A549 (cell line): ENCODE measurements around the gene SLC6A7.

Experiments used
- RFX5 ChIP-seq: fragments of 450-650 bp; IDR thresholded peaks from 2 replicates; pipeline ENCODE4 v1.7.1; 2014; ENCODE audit warnings: antibody characterized with exemption, mild to moderate bottlenecking, moderate library complexity
- SREBF2 ChIP-seq: fragments of 450-650 bp; IDR thresholded peaks from 2 replicates; pipeline ENCODE4 v1.6.1; 2014; ENCODE audit warnings: mild to moderate bottlenecking, moderate library complexity
- TF ChIP-seq, protein P1 (sequence below): fragments of >200 bp; sonication (Bioruptor Twin); formaldehyde crosslinking; IDR thresholded peaks from 3 replicates; pipeline ENCODE4 v1.5.1; 2016

DNA sequence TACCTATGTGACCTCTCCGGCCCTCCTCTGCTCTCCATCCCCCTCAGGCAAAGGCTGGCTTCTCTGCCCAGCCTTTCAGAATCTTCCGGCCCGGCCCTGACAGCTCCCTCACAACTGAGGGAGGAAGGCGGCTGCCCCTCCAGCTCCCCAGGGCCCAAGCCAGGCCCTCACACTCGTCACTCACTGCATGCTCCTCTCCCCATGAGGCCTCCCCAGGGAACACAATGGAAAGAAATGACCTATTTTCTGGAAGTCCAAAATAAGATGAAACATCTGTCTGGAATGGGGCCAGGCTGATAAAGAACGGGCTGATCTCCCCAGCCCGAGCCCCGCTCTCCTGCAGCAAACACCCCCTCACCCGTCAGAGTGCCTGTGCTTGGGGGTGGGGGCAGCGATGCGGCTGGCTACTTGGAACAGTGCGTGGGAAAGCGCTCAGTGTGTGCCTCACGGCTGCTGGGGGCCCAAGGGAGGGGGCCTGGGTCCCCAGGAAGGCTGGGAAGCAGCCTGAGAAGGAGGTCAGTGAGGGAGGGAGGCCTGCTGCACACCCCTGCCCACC is 45.5 kb upstream of the SLC6A7 start:
- TF ChIP-seq, protein P1, sequence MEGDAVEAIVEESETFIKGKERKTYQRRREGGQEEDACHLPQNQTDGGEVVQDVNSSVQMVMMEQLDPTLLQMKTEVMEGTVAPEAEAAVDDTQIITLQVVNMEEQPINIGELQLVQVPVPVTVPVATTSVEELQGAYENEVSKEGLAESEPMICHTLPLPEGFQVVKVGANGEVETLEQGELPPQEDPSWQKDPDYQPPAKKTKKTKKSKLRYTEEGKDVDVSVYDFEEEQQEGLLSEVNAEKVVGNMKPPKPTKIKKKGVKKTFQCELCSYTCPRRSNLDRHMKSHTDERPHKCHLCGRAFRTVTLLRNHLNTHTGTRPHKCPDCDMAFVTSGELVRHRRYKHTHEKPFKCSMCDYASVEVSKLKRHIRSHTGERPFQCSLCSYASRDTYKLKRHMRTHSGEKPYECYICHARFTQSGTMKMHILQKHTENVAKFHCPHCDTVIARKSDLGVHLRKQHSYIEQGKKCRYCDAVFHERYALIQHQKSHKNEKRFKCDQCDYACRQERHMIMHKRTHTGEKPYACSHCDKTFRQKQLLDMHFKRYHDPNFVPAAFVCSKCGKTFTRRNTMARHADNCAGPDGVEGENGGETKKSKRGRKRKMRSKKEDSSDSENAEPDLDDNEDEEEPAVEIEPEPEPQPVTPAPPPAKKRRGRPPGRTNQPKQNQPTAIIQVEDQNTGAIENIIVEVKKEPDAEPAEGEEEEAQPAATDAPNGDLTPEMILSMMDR: no peak
- TF ChIP-seq RFX5 (no peak), SREBF2 (no peak)
